ENCODE data around the gene JAML. TPM values are rescaled to one million over a fixed set of nuclear protein-coding genes. Genes with fewer than 3 reads are reported as not detected.
A peak's percentile ranks its signal among the peaks of the same experiment; 100 is the strongest.

The JAML gene
- total and polyA plus RNA-seq, 9 of the 15 experiments (the other 6 are each of a cell fraction or from before 2014, with no cell fraction given) = 0.05 to 0.32 (median 0.22) TPM; not detected in 4

GRCh38 chr11:118213201-118213600, 11.6 kb downstream of the JAML start:
- no peak for TF ChIP-seq GTF2B (IDR thresholded peaks at IDR 0.05; ENCODE audit: extremely low read depth, insufficient read length)
- TF ChIP-seq ELF1 (tag; IDR thresholded peaks at IDR 0.05) = 0 out of 2 replicates have a peak, but pooled peaks have one; percentile 25
- ATAC-seq (no peak), DNase-seq (ENCODE audit: extremely low read depth in 1 of 4, low spot score in 3 of 4) (no peak), FAIRE-seq (no peak)
- Histone ChIP-seq H3K36me3 (ENCODE audit: control insufficient read depth, insufficient read depth, low read length) (no peaks in the 10 kb centered on the region), H4K20me1 (replicated peaks; ENCODE audit: control insufficient read depth, insufficient read depth, low read length) (no peaks in the 10 kb centered on the region), H3K4me3 (no peak overlapping the region), H3K9ac (ENCODE audit: insufficient read depth in 1 of 2, low read depth in 2 of 2, low read length in 2 of 2) (no peak overlapping the region), H3K9me3 (replicated peaks; ENCODE audit: control insufficient read depth, insufficient read depth, low read depth, low read length) (no peaks in the 10 kb centered on the region), H3K4me2 (ENCODE audit: insufficient read depth, low read length) (no peak overlapping the region), H2AFZ (ENCODE audit: low read depth, low read length) (0 out of 2 replicates have a peak overlapping the region, but pooled peaks have one; percentile 34), H3K27ac (ENCODE audit: extremely low read depth, low read depth, low read length) (no peak overlapping the region), H3K9me1 (ENCODE audit: control insufficient read depth, insufficient read depth, low read length) (no peaks in the 10 kb centered on the region), H3K79me2 (ENCODE audit: control insufficient read depth, insufficient read depth, low read length) (no peaks in the 10 kb centered on the region), H3K4me1 (replicated peaks in 1 of 2; ENCODE audit: control insufficient read depth in 2 of 2, insufficient read depth in 2 of 2, low read length in 2 of 2) (peaks cover 0 to 5% of the 10 kb centered on the region in 2 experiments; a peak in 2 of 5 replicates), H3K27me3 (ENCODE audit: control insufficient read depth in 2 of 2, insufficient read depth in 2 of 2, low read length in 2 of 2) (peaks cover 18 to 20% of the 10 kb centered on the region in 2 experiments)
- no TSS peak for BruUV-seq (replicated peaks)
- ChIA-PET CTCF (ENCODE audit: low intra/inter-chr PET ratio) (no interaction called here), POLR2A (interaction anchor here (1.0 kb wide), 1 partner anchor 49 kb away, joined by 3 read pairs; no protein-coding TSS in a partner anchor)
- WGBS (ENCODE audit: insufficient coverage, low coverage, missing lambda C conversion rate) = 7% methylated on average over 4 of the region's 4 CpGs
- intact Hi-C loops (cut with micrococcal nuclease) = no loop called here
- in situ Hi-C loops (cut with MboI) = no loop called here

GRCh38 chr11:118212781-118213191, 12.0 kb downstream of the JAML start:
- intact Hi-C loops (cut with micrococcal nuclease) = no loop called here
- Histone ChIP-seq H3K27ac (ENCODE audit: extremely low read depth, low read depth, low read length) (no peak overlapping the region), H3K27me3 (ENCODE audit: control insufficient read depth in 2 of 2, insufficient read depth in 2 of 2, low read length in 2 of 2) (peaks cover 18 to 20% of the 10 kb centered on the region in 2 experiments), H3K9me3 (replicated peaks; ENCODE audit: control insufficient read depth, insufficient read depth, low read depth, low read length) (no peaks in the 10 kb centered on the region), H3K4me1 (replicated peaks in 1 of 2; ENCODE audit: control insufficient read depth in 2 of 2, insufficient read depth in 2 of 2, low read length in 2 of 2) (peaks cover 0 to 5% of the 10 kb centered on the region in 2 experiments; a peak in 2 of 5 replicates), H3K9ac (ENCODE audit: insufficient read depth in 1 of 2, low read depth in 2 of 2, low read length in 2 of 2) (no peak overlapping the region), H3K4me3 (no peak overlapping the region), H2AFZ (ENCODE audit: low read depth, low read length) (0 out of 2 replicates have a peak overlapping the region, but pooled peaks have one; percentile 34), H3K79me2 (ENCODE audit: control insufficient read depth, insufficient read depth, low read length) (no peaks in the 10 kb centered on the region), H3K9me1 (ENCODE audit: control insufficient read depth, insufficient read depth, low read length) (no peaks in the 10 kb centered on the region), H4K20me1 (replicated peaks; ENCODE audit: control insufficient read depth, insufficient read depth, low read length) (no peaks in the 10 kb centered on the region), H3K4me2 (ENCODE audit: insufficient read depth, low read length) (no peak overlapping the region), H3K36me3 (ENCODE audit: control insufficient read depth, insufficient read depth, low read length) (no peaks in the 10 kb centered on the region)
- in situ Hi-C loops (cut with MboI) = no loop called here
- POLR2A ChIA-PET = interaction anchor here (1.0 kb wide), 1 partner anchor 12 kb away, joined by 4 read pairs; the partner anchor contains the start of gene JAML
- CTCF ChIA-PET (ENCODE audit: low intra/inter-chr PET ratio) = no interaction called here
- FAIRE-seq (no peak), DNase-seq (ENCODE audit: extremely low read depth in 1 of 4, low spot score in 3 of 4) (no peak), ATAC-seq (no peak)
- no TSS peak for BruUV-seq (replicated peaks)
- 0% methylated on average over 2 of the region's 2 CpGs for WGBS (ENCODE audit: insufficient coverage, low coverage, missing lambda C conversion rate)
- TF ChIP-seq ILK (tag; IDR thresholded peaks at IDR 0.05; ENCODE audit: borderline replicate concordance, low read depth) (no peak), ZNF239 (CRISPR knock-in tag; IDR thresholded peaks at IDR 0.05) (no peak), MCM3 (IDR thresholded peaks at IDR 0.05) (no peak), ZNF384 (IDR thresholded peaks at IDR 0.05; ENCODE audit: low read depth, low read length) (no peak), BCOR (IDR thresholded peaks at IDR 0.05) (peak; percentile 88), ZBTB34 (CRISPR knock-in tag; IDR thresholded peaks at IDR 0.05) (no peak), ZBTB9 (CRISPR knock-in tag; IDR thresholded peaks at IDR 0.05) (no peak), HNRNPK (IDR thresholded peaks at IDR 0.05; ENCODE audit: low read depth, low read length, poor library complexity, severe bottlenecking) (no peak), IRF2 (CRISPR knock-in tag; IDR thresholded peaks at IDR 0.05) (no peak)
